ENCODE results near the gene TBX10.

GRCh38 chr11:67673358-67673757 is 33.8 kb upstream of the TBX10 start:
- TF ChIP-seq CTCF (optimal IDR thresholded peaks at IDR 0.05 in 1 of 3, IDR thresholded peaks at IDR 0.05 in 1 of 3, conservative IDR thresholded peaks at IDR 0.05 in 1 of 3; ENCODE audit: extremely low read depth in 1 of 3, insufficient read depth in 2 of 3, low read length in 3 of 3) = no peak
- TF ChIP-seq EZH2 (IDR thresholded peaks at IDR 0.05; ENCODE audit: low read length) = no peak

Measured in keratinocyte (primary cell).